CD4-positive, CD25-positive, alpha-beta regulatory T cell (primary cell): ENCODE measurements around the gene CEP192. TPM values are rescaled to one million over a fixed set of nuclear protein-coding genes. Genes with fewer than 3 reads are reported as not detected.
A peak's percentile ranks its signal among the peaks of the same experiment; 100 is the strongest.
"Not testable (repeated sequence)": the region's sequence is repeated elsewhere in the genome, so short reads cannot be mapped to it uniquely, and the experiment has no call there.

Source experiments
- ATAC-seq, 2 donors: fragments of 150-1000 bp; cut with Tn5 transposase; one replicate each; pipeline ENCODE4 v1.10.0; 2021; ENCODE audit warnings: low read depth in 2 of 2, moderate number of reproducible peaks in 2 of 2, moderate library complexity in 1 of 2
- DNase-seq, 3 donors: peaks; one replicate each; pipeline versions ENCODE4 v3.0.0 to v3.0.0-alpha.2; 2012 to 2022; ENCODE audit warnings: mixed read lengths in 1 of 3
- H3K27ac ChIP-seq: one replicate; pipeline ENCODE4 v1.7.0; 2013; ENCODE audit warnings: mild to moderate bottlenecking, low read length; ENCODE audit not compliant: insufficient read depth, poor library complexity, severe bottlenecking
- H3K27me3 ChIP-seq: one replicate; pipeline ENCODE4 v1.7.0; 2013; ENCODE audit warnings: low read length; ENCODE audit not compliant: control insufficient read depth, insufficient read depth
- H3K36me3 ChIP-seq: one replicate; pipeline ENCODE4 v1.7.0; 2013; ENCODE audit warnings: mild to moderate bottlenecking, low read length, moderate library complexity; ENCODE audit not compliant: control insufficient read depth, insufficient read depth
- H3K4me1 ChIP-seq: 2 replicates; pipeline ENCODE4 v1.7.0; 2013; ENCODE audit warnings: mild to moderate bottlenecking, low read length; ENCODE audit not compliant: insufficient read depth, control insufficient read depth, poor library complexity, severe bottlenecking
- H3K4me3 ChIP-seq: one replicate; pipeline ENCODE4 v1.7.0; 2013; ENCODE audit warnings: low read depth, mild to moderate bottlenecking, low read length, moderate library complexity
- H3K9me3 ChIP-seq, 2 experiments: 1 replicate in 1 of 2; 2 replicates in 1 of 2; pipeline ENCODE4 v1.7.0; 2013; ENCODE audit warnings: low read length in 2 of 2, mild to moderate bottlenecking in 1 of 2, moderate library complexity in 1 of 2; ENCODE audit not compliant: control insufficient read depth in 2 of 2
- H3K27ac Mint-ChIP-seq, 3 donors: one replicate each; pipeline ENCODE4 v1.8.0; 2020 to 2022; ENCODE audit warnings: mild to moderate bottlenecking in 3 of 3, mixed read lengths in 3 of 3, moderate library complexity in 2 of 3
- H3K27me3 Mint-ChIP-seq: one replicate; pipeline ENCODE4 v1.8.0; 2022; ENCODE audit warnings: mild to moderate bottlenecking, mixed read lengths
- H3K36me3 Mint-ChIP-seq: one replicate; pipeline ENCODE4 v1.8.0; 2020; ENCODE audit warnings: mixed read lengths
- H3K4me1 Mint-ChIP-seq, 4 donors: one replicate each; pipeline ENCODE4 v1.8.0; 2020 to 2022; ENCODE audit warnings: mixed read lengths in 4 of 4, mild to moderate bottlenecking in 1 of 4
- H3K4me3 Mint-ChIP-seq, 4 donors: one replicate each; pipeline ENCODE4 v1.8.0; 2020 to 2022; ENCODE audit warnings: mild to moderate bottlenecking in 4 of 4, mixed read lengths in 4 of 4, moderate library complexity in 3 of 4
- H3K9me3 Mint-ChIP-seq, 7 donors: one replicate each; pipeline ENCODE4 v1.8.0; 2020 to 2022; ENCODE audit warnings: mixed read lengths in 7 of 7, mild to moderate bottlenecking in 3 of 7, moderate library complexity in 2 of 7
- polyA plus RNA-seq, 4 donors: library from polyadenylated mRNA; unstranded; fragments of 300-500 nt; fragmentation: Illumina TruSeq; gene quantifications; one replicate each; pipeline ENCODE4 v1.2.3, GENCODE V29; 2021
- total RNA-seq: library from RNA; stranded (reverse); gene quantifications from one replicate; pipeline ENCODE4 v1.2.3, GENCODE V29; 2022

Gene CEP192
- total and polyA plus RNA-seq, 5 donors from 2014 or later = 5.3 to 38.6 (median 7.2) TPM

DNA sequence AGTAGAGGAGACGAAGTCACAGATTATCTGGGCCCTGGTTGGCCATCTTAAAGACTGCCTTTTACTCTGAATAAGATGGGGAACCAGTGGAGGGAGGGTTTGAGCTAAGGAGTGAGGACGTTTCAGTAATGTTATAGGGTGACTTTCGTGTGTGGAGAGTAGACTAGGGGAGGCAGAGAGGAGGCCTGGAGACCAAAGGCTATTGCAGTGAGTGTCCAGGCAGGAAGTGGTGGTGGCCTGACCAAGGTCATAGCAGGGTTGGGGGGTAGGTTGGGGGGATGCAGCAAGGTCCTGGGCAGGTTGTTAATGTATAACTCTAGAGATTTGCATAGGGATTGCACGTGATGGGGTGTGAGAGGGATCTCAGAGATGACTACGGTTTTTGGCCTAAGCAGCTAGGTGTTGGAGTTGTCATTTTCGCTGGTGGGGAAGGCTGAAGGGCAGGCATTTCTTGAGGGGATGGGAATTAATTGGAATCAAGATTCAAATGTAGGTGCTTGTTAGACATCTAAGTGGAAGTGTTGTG, 4.9 kb downstream of the CEP192 start:
- Mint-ChIP-seq H3K4me1 (peaks cover 0 to 31% (median 23%) of the 10 kb centered on the region in 4 donors), H3K36me3 (peaks cover 5% of the 10 kb centered on the region), H3K27ac (no peak overlapping the region), H3K27me3 (peaks cover 4% of the 10 kb centered on the region), H3K4me3 (no peak overlapping the region), H3K9me3 (no peaks in the 10 kb centered on the region)
- Histone ChIP-seq H3K4me1 (peaks cover 43% of the 10 kb centered on the region), H3K36me3 (peaks cover 12% of the 10 kb centered on the region), H3K9me3 (no peaks in the 10 kb centered on the region), H3K27ac (no peak overlapping the region), H3K4me3 (no peak overlapping the region), H3K27me3 (no peaks in the 10 kb centered on the region)
- no peak for ATAC-seq
- no peak for DNase-seq

DNA sequence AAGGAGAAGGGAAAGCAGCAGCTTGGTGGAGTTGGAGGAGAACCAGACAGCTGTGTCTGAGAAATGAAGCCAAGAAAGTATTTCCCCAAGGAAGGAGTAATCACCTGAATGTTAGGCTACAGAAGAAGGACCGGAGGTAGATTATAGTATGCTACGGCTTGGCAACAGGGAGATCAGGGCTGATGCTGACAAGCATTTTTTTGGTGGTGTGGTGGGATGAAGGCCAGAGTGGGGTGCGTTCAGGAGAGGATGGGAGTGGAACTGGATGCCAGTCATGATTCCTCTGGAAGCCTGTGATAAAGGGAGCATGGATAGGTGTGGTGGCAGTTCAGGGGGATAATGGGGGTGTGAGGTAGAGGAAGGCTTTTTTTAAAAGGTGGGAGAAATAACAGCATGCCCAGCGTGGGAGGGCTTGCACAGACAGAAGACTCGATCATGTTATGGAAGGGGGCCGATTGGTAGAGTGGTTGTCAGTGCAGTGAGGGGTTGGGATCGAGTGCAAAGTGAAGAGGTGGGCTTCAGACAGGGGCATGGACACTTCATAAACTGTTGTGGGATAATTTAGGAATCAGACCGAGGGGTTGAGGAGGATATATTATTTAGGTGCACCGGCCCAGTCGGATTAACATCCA, 5.6 kb downstream of the CEP192 start:
- peaks cover 43% of the 10 kb centered on the region for H3K4me1 ChIP-seq
- H3K4me3 ChIP-seq = no peak overlapping the region
- peaks cover 19% of the 10 kb centered on the region for H3K36me3 ChIP-seq
- no peak overlapping the region for H3K27ac Mint-ChIP-seq
- no peaks in the 10 kb centered on the region for H3K9me3 Mint-ChIP-seq
- no peak overlapping the region for H3K27ac ChIP-seq
- H3K36me3 Mint-ChIP-seq = peaks cover 5% of the 10 kb centered on the region
- peaks cover 2% of the 10 kb centered on the region for H3K27me3 Mint-ChIP-seq
- ATAC-seq = no peak
- no peaks in the 10 kb centered on the region for H3K27me3 ChIP-seq
- H3K9me3 ChIP-seq = no peaks in the 10 kb centered on the region
- H3K4me3 Mint-ChIP-seq = no peak overlapping the region
- peaks cover 0 to 30% (median 22%) of the 10 kb centered on the region in 4 donors for H3K4me1 Mint-ChIP-seq
- DNase-seq = no peak

DNA sequence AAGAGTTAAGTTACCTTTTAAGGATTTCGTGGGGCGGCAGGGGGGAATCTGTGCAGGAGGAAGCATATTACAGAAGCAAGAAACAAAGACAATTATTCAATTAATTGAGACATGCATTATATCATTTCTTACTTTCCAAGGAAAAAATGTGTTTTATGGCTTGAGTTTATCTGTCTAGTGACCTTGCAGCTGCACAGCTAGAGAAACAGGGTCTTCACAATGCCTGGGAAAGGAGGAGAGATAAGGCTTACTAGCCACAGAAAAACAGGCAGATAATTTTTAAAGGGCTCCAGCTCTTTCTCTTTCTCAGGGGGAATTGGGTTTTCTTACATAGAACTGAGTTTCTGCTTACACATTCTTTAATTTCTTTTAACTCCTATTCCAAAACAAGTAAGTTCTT, 6.2 kb downstream of the CEP192 start:
- not testable (repeated sequence) for H3K27ac Mint-ChIP-seq, H3K4me3 ChIP-seq, DNase-seq, H3K27me3 Mint-ChIP-seq, ATAC-seq, H3K27ac ChIP-seq, H3K9me3 Mint-ChIP-seq, H3K9me3 ChIP-seq, H3K27me3 ChIP-seq, H3K36me3 Mint-ChIP-seq
- H3K36me3 ChIP-seq = peaks cover 23% of the 10 kb centered on the region
- peaks cover 39% of the 10 kb centered on the region for H3K4me1 ChIP-seq
- Mint-ChIP-seq H3K4me1 (peaks cover 0 to 25% (median 20%) of the 10 kb centered on the region in 4 donors), H3K4me3 (peak overlapping the region in 1 of 4 donors; percentile 15)

DNA sequence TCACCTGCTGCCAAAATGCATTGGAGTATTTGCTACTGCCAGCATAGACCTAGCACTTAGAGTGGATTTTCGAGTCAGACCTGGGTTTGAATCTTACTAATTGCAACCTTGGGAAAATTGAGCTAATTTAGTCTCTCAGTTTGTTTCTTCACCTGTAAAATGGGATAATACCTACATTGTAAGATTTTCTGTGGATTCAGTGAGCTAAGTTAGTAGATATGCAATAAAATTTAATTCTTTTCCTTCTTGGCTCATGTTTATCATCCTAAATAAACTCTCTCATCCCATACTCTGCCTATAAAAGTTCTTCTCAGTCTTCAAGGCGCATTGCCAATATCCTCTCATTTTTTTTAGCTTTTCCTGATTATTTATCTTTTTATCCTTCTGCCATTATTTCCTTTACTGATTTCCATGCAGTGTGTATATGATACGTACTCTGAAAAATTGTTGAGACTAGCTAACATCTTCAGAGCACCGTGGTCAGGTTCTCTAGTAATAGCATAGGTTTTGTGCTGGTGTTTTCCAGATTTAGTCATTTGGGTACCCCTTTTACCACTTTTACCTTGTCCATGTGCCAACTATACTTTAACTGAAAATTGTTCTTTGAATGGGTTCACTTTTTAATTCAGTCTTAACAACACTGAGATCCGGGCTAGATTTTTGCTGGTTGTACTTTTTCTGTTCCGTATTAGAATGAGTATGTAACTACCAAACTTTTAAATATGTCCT, 7.3 kb downstream of the CEP192 start:
- peaks cover 0 to 20% (median 16%) of the 10 kb centered on the region in 4 donors for H3K4me1 Mint-ChIP-seq
- no peaks in the 10 kb centered on the region for H3K9me3 Mint-ChIP-seq
- H3K27me3 Mint-ChIP-seq = no peaks in the 10 kb centered on the region
- Histone ChIP-seq H3K4me1 (peaks cover 27% of the 10 kb centered on the region), H3K27me3 (no peaks in the 10 kb centered on the region), H3K36me3 (peaks cover 32% of the 10 kb centered on the region), H3K27ac (no peak overlapping the region), H3K9me3 (no peaks in the 10 kb centered on the region), H3K4me3 (peak overlapping the region; percentile 52)
- H3K36me3 Mint-ChIP-seq = peaks cover 5% of the 10 kb centered on the region
- no peak for ATAC-seq
- peak overlapping the region in 2 of 3 donors; percentile 0 to 24 for H3K27ac Mint-ChIP-seq
- DNase-seq = peak in 1 of 3 donors; percentile 27
- peak overlapping the region; percentile 22 to 65 (median 46) for H3K4me3 Mint-ChIP-seq

DNA sequence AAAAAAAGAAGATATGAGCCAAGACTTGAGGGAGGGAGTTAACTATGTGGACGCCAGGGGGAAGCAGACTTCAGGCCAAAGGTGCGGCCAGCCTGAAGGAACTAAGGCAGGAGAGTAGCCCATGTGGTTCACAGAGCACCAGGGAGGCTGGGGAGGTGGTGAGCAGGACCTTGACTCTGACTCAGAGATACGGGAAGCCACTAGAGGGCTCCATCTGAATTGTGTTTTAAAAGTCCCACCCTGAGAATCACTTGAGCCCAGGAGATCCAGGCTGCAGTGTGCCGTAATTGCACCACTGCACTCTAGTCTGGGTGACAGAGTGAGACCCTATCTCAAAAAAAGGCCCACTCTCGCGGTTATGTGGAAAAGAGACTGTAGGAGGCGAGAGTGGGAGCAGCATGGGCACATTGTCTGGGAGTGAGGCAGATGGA, 12.3 kb downstream of the CEP192 start:
- Histone ChIP-seq H3K4me1 (peaks cover 8% of the 10 kb centered on the region), H3K36me3 (peaks cover 63% of the 10 kb centered on the region), H3K4me3 (no peak overlapping the region), H3K27me3 (no peaks in the 10 kb centered on the region), H3K27ac (no peak overlapping the region), H3K9me3 (no peaks in the 10 kb centered on the region)
- H3K27ac Mint-ChIP-seq = no peak overlapping the region
- H3K36me3 Mint-ChIP-seq = peaks cover 16% of the 10 kb centered on the region
- no peak overlapping the region for H3K4me3 Mint-ChIP-seq
- no peaks in the 10 kb centered on the region for H3K9me3 Mint-ChIP-seq
- no peaks in the 10 kb centered on the region for H3K27me3 Mint-ChIP-seq
- peaks cover 11 to 27% (median 15%) of the 10 kb centered on the region in 4 donors for H3K4me1 Mint-ChIP-seq
- ATAC-seq (no peak), DNase-seq (peak in 1 of 3 donors; percentile 40)

DNA sequence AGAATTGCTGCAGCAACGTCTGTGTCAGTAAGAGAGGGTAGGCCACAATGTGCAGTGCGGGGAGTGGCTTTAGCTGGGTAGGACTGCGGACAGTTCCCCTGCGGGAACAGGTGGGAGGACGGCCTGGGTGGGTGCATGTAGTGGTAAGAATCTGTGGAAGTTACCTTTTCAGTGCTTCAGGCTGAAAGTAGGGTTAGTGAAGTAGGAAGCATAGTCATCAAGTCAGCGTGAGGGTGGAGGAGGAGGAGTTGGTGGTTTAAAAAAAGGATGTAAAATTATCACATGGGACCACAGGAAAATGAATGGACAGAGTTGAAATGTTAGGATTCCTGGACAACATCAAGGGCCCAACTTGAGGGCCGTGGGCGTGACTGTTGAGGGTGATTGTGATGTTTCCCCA, 13.2 kb downstream of the CEP192 start:
- H3K36me3 ChIP-seq = peaks cover 71% of the 10 kb centered on the region
- Mint-ChIP-seq H3K9me3 (no peaks in the 10 kb centered on the region), H3K27me3 (no peaks in the 10 kb centered on the region), H3K4me3 (no peak overlapping the region), H3K4me1 (peaks cover 4 to 20% (median 10%) of the 10 kb centered on the region in 4 donors), H3K36me3 (peaks cover 22% of the 10 kb centered on the region), H3K27ac (no peak overlapping the region)
- no peaks in the 10 kb centered on the region for H3K4me1 ChIP-seq
- no peaks in the 10 kb centered on the region for H3K27me3 ChIP-seq
- no peak overlapping the region for H3K4me3 ChIP-seq
- H3K27ac ChIP-seq = no peak overlapping the region
- DNase-seq = no peak
- ATAC-seq = no peak
- no peaks in the 10 kb centered on the region for H3K9me3 ChIP-seq

DNA sequence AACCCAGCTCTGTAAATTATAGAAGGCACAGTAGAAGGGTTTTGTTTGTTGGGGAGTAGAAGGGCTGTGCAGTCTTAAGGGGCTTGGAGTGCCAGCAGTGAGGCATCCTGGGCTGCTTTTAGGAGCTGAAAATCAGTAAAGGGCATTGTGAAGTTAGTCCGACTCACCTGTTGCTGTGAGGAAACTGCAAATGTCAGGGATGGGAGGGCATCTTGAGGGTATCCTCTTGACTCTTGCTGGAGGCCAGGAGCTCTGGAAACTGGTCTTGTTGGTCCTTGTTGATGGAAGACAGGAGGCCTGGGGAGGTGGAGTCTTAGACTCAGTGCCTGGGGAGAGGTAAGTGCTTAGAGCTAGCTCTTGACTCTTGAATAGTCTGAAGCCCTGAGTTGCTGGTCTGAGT, 14.1 kb downstream of the CEP192 start:
- H3K4me3 ChIP-seq = no peak overlapping the region
- H3K36me3 Mint-ChIP-seq = peaks cover 20% of the 10 kb centered on the region
- H3K4me3 Mint-ChIP-seq = no peak overlapping the region
- DNase-seq (no peak), ATAC-seq (no peak)
- H3K9me3 Mint-ChIP-seq = no peaks in the 10 kb centered on the region
- H3K27me3 ChIP-seq = no peaks in the 10 kb centered on the region
- peaks cover 75% of the 10 kb centered on the region for H3K36me3 ChIP-seq
- H3K4me1 ChIP-seq = no peaks in the 10 kb centered on the region
- H3K27ac ChIP-seq = no peak overlapping the region
- no peak overlapping the region for H3K27ac Mint-ChIP-seq
- no peaks in the 10 kb centered on the region for H3K27me3 Mint-ChIP-seq
- H3K9me3 ChIP-seq = no peaks in the 10 kb centered on the region
- H3K4me1 Mint-ChIP-seq = peaks cover 0 to 15% (median 9%) of the 10 kb centered on the region in 4 donors
